Neuron (in vitro differentiated cells): Measurements from ENCODE around the gene CRELD1.
"Not testable (repeated sequence)": the region's sequence is repeated elsewhere in the genome, so short reads cannot be mapped to it uniquely, and the experiment has no call there.

Experiments
- H2AFZ ChIP-seq: one replicate; pipeline ENCODE4 v1.6.1; 2013; ENCODE audit warnings: low read depth, mild to moderate bottlenecking, inconsistent platforms, low read length, moderate library complexity
- H3K27me3 ChIP-seq: one replicate; pipeline ENCODE4 v1.6.1; 2013; ENCODE audit warnings: low read length; ENCODE audit not compliant: insufficient read depth
- H3K36me3 ChIP-seq: one replicate; pipeline ENCODE4 v1.6.1; 2013; ENCODE audit warnings: low read length; ENCODE audit not compliant: insufficient read depth
- H3K4me1 ChIP-seq: one replicate; pipeline ENCODE4 v1.6.1; 2013; ENCODE audit warnings: low read length; ENCODE audit not compliant: insufficient read depth
- H3K4me3 ChIP-seq: 2 replicates; pipeline ENCODE4 v1.5.1; 2013; ENCODE audit warnings: mild to moderate bottlenecking, low read length, moderate library complexity
- H3K9me3 ChIP-seq: one replicate; pipeline ENCODE4 v1.6.1; 2013; ENCODE audit warnings: low read length

Gene CRELD1

DNA sequence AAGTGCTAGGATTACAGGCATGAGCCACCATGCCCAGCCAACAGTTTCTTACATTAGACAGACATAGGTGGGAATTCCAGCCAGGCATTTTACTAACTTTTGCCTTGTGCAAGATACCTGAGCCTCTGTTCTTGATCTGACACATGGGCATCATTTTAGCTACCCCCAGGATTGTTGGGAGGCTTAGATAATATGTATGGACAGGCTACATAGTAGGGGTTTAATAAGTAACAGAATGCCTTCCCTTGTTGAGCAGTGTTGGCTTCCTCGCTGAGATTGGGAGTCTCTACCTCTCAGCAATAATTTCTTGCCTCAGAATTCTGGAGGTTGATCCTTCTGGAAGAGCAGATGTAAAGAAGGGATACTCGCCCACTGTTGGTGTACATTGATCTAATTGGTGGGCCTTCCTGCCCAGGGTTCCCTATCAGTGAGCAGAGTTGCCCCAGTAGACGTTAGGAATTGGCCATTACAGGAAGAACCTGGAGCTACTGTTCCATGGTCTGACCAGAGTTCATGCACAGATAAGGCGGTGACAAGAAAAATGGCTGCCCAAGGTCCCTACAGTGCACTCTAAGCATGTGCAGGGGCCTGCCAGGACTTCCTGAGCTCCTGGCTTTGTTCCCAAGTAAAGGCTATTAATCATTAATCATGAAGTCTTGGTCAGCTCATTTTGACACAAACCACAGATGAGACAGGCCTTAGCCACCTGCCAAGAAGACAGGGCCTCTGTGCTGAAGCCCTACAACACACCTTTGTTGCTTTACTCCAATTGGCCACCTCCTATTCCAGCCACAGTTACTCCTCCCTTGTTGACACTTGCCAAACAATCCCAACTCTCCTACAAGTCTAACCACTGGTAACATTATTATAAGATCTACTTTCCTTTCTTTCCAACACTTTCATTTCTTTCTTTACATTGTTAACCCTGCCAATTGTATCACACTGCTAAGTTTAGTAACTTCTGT, 35.9 kb upstream of the CRELD1 start:
- Histone ChIP-seq H3K27me3 (no peaks in the 10 kb centered on the region), H2AFZ (no peak overlapping the region), H3K4me1 (no peaks in the 10 kb centered on the region), H3K36me3 (peaks cover 21% of the 10 kb centered on the region), H3K4me3 (no peak overlapping the region), H3K9me3 (no peaks in the 10 kb centered on the region)

GRCh38 chr3:9898467-9899241, 35.0 kb upstream of the CRELD1 start:
- Histone ChIP-seq H2AFZ (no peak overlapping the region), H3K9me3 (no peaks in the 10 kb centered on the region), H3K4me3 (no peak overlapping the region), H3K36me3 (peaks cover 11% of the 10 kb centered on the region), H3K4me1 (no peaks in the 10 kb centered on the region), H3K27me3 (no peaks in the 10 kb centered on the region)

DNA sequence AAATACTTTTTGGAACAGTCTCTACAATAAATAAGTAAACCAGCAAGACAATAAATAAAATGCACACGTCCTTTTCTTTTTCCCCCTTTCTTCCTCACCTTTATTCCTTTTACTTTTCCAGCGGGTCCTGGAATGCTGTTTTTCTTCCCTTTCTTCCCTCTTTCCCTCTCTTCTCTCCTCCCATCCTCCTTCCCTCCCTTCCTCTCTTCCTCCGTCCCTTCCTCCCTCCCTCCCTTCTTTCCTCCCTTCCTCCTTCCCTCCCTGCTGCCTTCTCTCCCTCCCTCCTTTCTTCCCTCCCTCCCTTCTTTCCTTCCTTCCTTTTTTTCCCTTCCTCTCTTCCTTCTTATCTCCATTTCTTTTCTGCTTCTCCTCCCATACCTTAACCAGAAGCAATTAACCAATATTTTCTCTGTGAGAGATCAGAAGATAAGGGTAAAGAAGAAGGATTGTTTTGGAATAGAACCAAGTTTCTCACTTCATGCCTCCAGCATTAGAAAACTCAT, 34.3 kb upstream of the CRELD1 start:
- H3K36me3 ChIP-seq = peaks cover 6% of the 10 kb centered on the region

DNA sequence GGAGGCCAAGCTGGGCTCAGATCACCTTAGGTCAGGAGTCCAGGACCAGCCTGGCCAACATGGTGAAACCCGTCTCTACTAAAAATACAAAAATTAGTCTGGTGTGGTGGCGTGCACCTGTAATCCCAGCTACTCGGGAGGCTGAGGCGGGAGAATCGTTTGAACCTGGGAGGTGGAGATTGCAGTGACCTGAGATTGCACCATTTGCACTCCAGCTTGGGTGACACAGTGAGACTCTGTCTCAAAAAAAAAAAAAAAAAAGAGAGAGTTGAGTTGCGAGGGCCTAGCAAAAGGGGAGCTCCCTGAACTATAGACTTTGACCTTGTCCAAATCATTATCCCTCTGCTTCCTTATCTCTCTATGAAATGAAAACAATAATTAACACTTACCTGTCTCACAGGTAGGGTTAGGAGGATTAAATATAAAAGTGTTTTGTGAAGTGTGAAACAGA, 32.6 kb upstream of the CRELD1 start:
- H3K27me3 ChIP-seq, H3K4me3 ChIP-seq, H3K4me1 ChIP-seq, H3K9me3 ChIP-seq, H3K36me3 ChIP-seq, H2AFZ ChIP-seq: not testable (repeated sequence)

More for the DNA sequence above, 34.3 kb upstream of the CRELD1 start:
- Histone ChIP-seq H3K9me3 (no peaks in the 10 kb centered on the region), H3K27me3 (no peaks in the 10 kb centered on the region), H3K4me1 (no peaks in the 10 kb centered on the region), H2AFZ (no peak overlapping the region), H3K4me3 (no peak overlapping the region)

GRCh38 chr3:9901967-9902366, 31.7 kb upstream of the CRELD1 start:
- H3K4me1 ChIP-seq = no peaks in the 10 kb centered on the region
- H3K9me3 ChIP-seq = no peaks in the 10 kb centered on the region
- H2AFZ ChIP-seq = no peak overlapping the region
- no peaks in the 10 kb centered on the region for H3K27me3 ChIP-seq
- H3K4me3 ChIP-seq = no peak overlapping the region
- H3K36me3 ChIP-seq = no peaks in the 10 kb centered on the region

GRCh38 chr3:9902372-9903237, 31.0 kb upstream of the CRELD1 start, which contains the start of gene IL17RE:
IL17RE (plus strand) TSS chr3:9902848; CDS start chr3:9902933, 85 bp downstream.
- no peak within 1 kb of the TSS for H3K4me3 ChIP-seq
- no peak within 1 kb of the TSS for H2AFZ ChIP-seq
- no peaks in the 10 kb centered on the region for H3K27me3 ChIP-seq
- H3K9me3 ChIP-seq = no peaks in the 10 kb centered on the region
- no peaks in the 10 kb centered on the region for H3K36me3 ChIP-seq
- H3K4me1 ChIP-seq = no peaks in the 10 kb centered on the region

DNA sequence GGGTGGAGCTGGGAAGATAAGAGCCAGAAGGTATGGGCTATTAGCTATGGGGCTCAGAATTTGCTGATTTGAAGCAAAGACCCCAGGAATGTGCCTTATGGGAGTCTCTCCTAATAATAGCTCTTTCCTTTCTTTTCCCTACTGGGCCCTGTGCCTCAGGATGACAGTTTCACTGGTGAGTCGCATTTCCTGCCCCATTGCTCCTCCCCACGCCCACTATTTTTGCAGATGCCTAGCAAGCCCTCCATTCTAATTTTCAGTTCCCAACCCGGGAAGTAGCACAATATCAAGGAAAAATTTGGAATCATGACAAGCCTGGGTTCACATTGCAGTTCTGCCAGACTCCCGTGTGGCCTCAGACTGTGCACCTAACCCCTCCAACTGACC, 30.4 kb upstream of the CRELD1 start:
- H3K4me3 ChIP-seq = no peak overlapping the region
- no peaks in the 10 kb centered on the region for H3K36me3 ChIP-seq
- no peaks in the 10 kb centered on the region for H3K9me3 ChIP-seq
- no peaks in the 10 kb centered on the region for H3K27me3 ChIP-seq
- H2AFZ ChIP-seq = no peak overlapping the region
- H3K4me1 ChIP-seq = no peaks in the 10 kb centered on the region

- H3K4me3 ChIP-seq = no peak overlapping the region
- H3K27me3 ChIP-seq = no peaks in the 10 kb centered on the region
- H3K4me1 ChIP-seq = no peaks in the 10 kb centered on the region
Measured at GRCh38 chr3:9903904-9904303, 29.7 kb upstream of the CRELD1 start.

GRCh38 chr3:9906480-9906879, 27.2 kb upstream of the CRELD1 start:
- H3K9me3 ChIP-seq = no peaks in the 10 kb centered on the region
- H3K4me3 ChIP-seq = no peak overlapping the region
- H3K4me1 ChIP-seq = no peaks in the 10 kb centered on the region
- no peak overlapping the region for H2AFZ ChIP-seq
- H3K27me3 ChIP-seq = no peaks in the 10 kb centered on the region
- H3K36me3 ChIP-seq = no peaks in the 10 kb centered on the region

More at GRCh38 chr3:9903904-9904303, 29.7 kb upstream of the CRELD1 start:
- H3K9me3 ChIP-seq = no peaks in the 10 kb centered on the region
- H3K36me3 ChIP-seq = no peaks in the 10 kb centered on the region
- no peak overlapping the region for H2AFZ ChIP-seq

- H3K4me3 ChIP-seq = no peak overlapping the region
- H2AFZ ChIP-seq = no peak overlapping the region
- no peaks in the 10 kb centered on the region for H3K36me3 ChIP-seq
- no peaks in the 10 kb centered on the region for H3K9me3 ChIP-seq
- H3K27me3 ChIP-seq = no peaks in the 10 kb centered on the region
- no peaks in the 10 kb centered on the region for H3K4me1 ChIP-seq
Measured at GRCh38 chr3:9908286-9908685, 25.3 kb upstream of the CRELD1 start.

DNA sequence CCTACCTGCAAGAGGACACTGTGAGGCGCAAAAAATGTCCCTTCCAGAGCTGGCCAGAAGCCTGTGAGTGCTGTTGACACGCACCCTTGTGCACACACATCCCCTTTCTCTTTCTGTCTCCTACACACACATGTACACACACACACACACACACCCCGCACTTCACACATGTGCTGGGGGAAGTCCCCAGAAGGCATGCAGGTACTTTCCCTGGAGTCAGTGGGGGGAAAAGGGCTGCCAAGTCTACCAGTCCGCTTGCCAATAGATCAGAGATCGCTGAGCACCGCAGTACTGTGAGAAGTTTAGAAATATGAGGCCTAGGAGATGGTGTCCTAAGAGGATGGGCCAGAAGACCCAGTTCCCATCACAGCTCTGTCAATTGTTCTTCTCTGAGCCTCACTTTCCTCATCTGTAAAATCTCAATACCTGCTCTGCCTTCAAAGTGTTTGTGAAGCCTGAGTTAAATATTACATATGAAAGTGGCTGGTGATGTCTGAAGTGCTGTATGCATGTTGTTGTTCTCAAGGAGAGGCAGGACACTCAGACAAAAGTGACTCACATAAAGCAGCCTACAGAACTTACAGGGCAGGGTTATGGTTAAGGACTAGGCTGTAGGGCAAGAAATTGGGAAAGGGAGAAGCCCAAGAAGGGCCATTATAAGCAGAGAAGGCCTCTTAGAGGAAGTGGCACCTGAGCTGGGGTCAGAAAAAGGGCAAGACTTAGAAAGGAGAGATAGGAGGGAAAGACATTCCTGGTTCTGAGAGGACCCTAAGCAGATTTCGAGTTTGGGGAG, 24.2 kb upstream of the CRELD1 start:
- Histone ChIP-seq H3K9me3 (no peaks in the 10 kb centered on the region), H3K4me1 (no peaks in the 10 kb centered on the region), H3K4me3 (no peak overlapping the region), H3K36me3 (no peaks in the 10 kb centered on the region), H2AFZ (no peak overlapping the region), H3K27me3 (no peaks in the 10 kb centered on the region)

- Histone ChIP-seq H3K4me3 (no peak overlapping the region), H3K36me3 (no peaks in the 10 kb centered on the region), H3K27me3 (no peaks in the 10 kb centered on the region), H3K9me3 (no peaks in the 10 kb centered on the region), H2AFZ (no peak overlapping the region), H3K4me1 (peaks cover 6% of the 10 kb centered on the region)
Measured at GRCh38 chr3:9911863-9912262, 21.8 kb upstream of the CRELD1 start.
